PC-3 (cell line): Measurements from ENCODE around the gene SCN4B.

Source experiments
- EZH2 ChIP-seq: fragments of 300-600 bp; sonication (generic); IDR thresholded peaks from one replicate; pipeline ENCODE4 v1.6.1; 2017; ENCODE audit warnings: antibody characterized with exemption, mild to moderate bottlenecking, low read length; ENCODE audit not compliant: unreplicated experiment
- EZH2phosphoT487 ChIP-seq: fragments of 300-600 bp; sonication (generic); IDR thresholded peaks from 2 replicates; pipeline ENCODE4 v1.6.1; 2018; ENCODE audit warnings: mild to moderate bottlenecking, antibody characterized with exemption, low read length, borderline replicate concordance
- TF ChIP-seq, protein P1 (sequence below): fragments of 300-600 bp; sonication (generic); conservative IDR thresholded peaks from 2 replicates; pipeline ENCODE4 v1.5.1; 2017; ENCODE audit warnings: antibody characterized with exemption, low read depth, mild to moderate bottlenecking, low read length

DNA sequence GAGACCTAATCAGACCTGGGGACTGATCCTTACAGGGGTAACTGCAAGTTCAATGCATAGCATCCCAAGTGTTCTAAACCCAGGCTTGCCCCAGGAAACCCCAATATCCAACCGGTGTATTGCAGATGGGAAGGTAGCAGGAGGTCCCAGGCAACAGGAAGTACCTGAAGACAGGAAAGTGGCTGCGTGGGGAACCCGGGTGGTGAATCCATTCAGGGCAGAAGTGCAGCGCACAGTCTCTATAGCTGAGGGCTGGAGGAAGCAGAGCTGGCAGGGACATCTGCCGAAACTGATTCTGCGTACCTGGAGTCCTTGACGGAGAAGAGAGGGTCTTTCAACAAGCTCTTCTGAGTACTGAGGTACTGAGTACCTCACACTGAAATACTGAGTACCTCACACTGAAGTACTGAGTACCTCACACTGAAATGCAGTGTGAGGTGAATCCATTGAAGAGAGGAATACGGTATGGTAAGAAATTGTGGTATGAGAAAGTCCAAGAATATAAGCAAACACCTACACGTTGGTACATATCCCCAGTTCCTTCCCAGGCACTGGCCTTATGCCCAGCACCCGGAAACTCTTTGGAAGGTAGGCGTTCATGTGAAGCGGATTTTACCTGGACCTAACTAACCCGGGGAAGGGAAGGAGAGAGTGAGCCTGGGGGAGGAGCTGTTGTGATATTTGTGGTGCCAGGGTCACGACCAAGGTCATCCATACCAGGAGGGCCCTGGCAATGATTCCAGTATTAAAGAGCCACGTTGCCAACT is 20.1 kb downstream of the SCN4B start:
- TF ChIP-seq, protein P1, sequence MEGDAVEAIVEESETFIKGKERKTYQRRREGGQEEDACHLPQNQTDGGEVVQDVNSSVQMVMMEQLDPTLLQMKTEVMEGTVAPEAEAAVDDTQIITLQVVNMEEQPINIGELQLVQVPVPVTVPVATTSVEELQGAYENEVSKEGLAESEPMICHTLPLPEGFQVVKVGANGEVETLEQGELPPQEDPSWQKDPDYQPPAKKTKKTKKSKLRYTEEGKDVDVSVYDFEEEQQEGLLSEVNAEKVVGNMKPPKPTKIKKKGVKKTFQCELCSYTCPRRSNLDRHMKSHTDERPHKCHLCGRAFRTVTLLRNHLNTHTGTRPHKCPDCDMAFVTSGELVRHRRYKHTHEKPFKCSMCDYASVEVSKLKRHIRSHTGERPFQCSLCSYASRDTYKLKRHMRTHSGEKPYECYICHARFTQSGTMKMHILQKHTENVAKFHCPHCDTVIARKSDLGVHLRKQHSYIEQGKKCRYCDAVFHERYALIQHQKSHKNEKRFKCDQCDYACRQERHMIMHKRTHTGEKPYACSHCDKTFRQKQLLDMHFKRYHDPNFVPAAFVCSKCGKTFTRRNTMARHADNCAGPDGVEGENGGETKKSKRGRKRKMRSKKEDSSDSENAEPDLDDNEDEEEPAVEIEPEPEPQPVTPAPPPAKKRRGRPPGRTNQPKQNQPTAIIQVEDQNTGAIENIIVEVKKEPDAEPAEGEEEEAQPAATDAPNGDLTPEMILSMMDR = no peak
- TF ChIP-seq EZH2 (no peak), EZH2phosphoT487 (no peak)
